Liver (tissue), 9 donors: ENCODE data around the gene MYO15A. TPM values are rescaled to one million over a fixed set of nuclear protein-coding genes. Genes with fewer than 3 reads are reported as not detected.

ENCODE experiments used
- DNase-seq: peaks from one replicate; pipeline ENCODE4 v3.0.0-alpha.2; 2017; ENCODE audit warnings: low spot score
- H3K27ac ChIP-seq, 2 donors: one replicate each; pipeline ENCODE4 v1.7.0; 2013; ENCODE audit warnings: inconsistent platforms in 2 of 2, low read length in 2 of 2, control low read depth in 1 of 2, low read depth in 1 of 2, mild to moderate bottlenecking in 1 of 2
- H3K27me3 ChIP-seq, 4 donors: one replicate each; pipeline versions ENCODE4 v1.6.1 to v1.7.0; 2013; ENCODE audit warnings: low read length in 3 of 4, inconsistent platforms in 1 of 4, mild to moderate bottlenecking in 1 of 4, moderate library complexity in 1 of 4; ENCODE audit not compliant: control insufficient read depth in 4 of 4, insufficient read depth in 4 of 4
- H3K36me3 ChIP-seq, 4 donors: one replicate each; pipeline versions ENCODE4 v1.6.1 to v1.7.0; 2013; ENCODE audit warnings: low read length in 3 of 4, mild to moderate bottlenecking in 3 of 4, low read depth in 1 of 4, moderate library complexity in 1 of 4; ENCODE audit not compliant: control insufficient read depth in 4 of 4, insufficient read depth in 3 of 4
- H3K4me1 ChIP-seq, 4 donors: one replicate each; pipeline versions ENCODE4 v1.6.1 to v1.7.0; 2013; ENCODE audit warnings: low read length in 3 of 4, mild to moderate bottlenecking in 3 of 4, moderate library complexity in 1 of 4; ENCODE audit not compliant: control insufficient read depth in 4 of 4, insufficient read depth in 4 of 4
- H3K4me3 ChIP-seq, 3 donors: one replicate each; pipeline versions ENCODE4 v1.6.1 to v1.7.0; 2013; ENCODE audit warnings: low read length in 3 of 3, control low read depth in 1 of 3, low read depth in 1 of 3, mild to moderate bottlenecking in 1 of 3
- H3K9ac ChIP-seq, 2 donors: one replicate each; pipeline ENCODE4 v1.7.0; 2013; ENCODE audit warnings: low read length in 2 of 2, mild to moderate bottlenecking in 2 of 2, moderate library complexity in 2 of 2, control low read depth in 1 of 2, low read depth in 1 of 2
- H3K9me3 ChIP-seq, 4 donors: one replicate each; pipeline versions ENCODE4 v1.6.1 to v1.7.0; 2013; ENCODE audit warnings: low read length in 3 of 4; ENCODE audit not compliant: control insufficient read depth in 4 of 4
- ATF3 ChIP-seq: IDR thresholded peaks from 2 replicates; pipeline ENCODE4 v1.6.1; 2016; ENCODE audit warnings: antibody characterized with exemption
- EGR1 ChIP-seq, 2 donors: IDR thresholded peaks; 2 replicates each; pipeline ENCODE4 v1.6.1; 2016 to 2018; ENCODE audit warnings: antibody characterized with exemption in 2 of 2, low read depth in 2 of 2
- FOXA1 ChIP-seq: IDR thresholded peaks from 2 replicates; pipeline ENCODE4 v1.6.1; 2016; ENCODE audit warnings: antibody characterized with exemption
- FOXA2 ChIP-seq: IDR thresholded peaks from 2 replicates; pipeline ENCODE4 v1.6.1; 2016; ENCODE audit warnings: antibody characterized with exemption
- GABPA ChIP-seq, 2 donors: IDR thresholded peaks in 1 of 2; conservative IDR thresholded peaks in 1 of 2; 2 replicates each; pipeline ENCODE4 v1.6.1; 2016; ENCODE audit warnings: antibody characterized with exemption in 2 of 2, mild to moderate bottlenecking in 1 of 2, moderate library complexity in 1 of 2
- HNF4A ChIP-seq, 2 donors: conservative IDR thresholded peaks; 2 replicates each; pipeline ENCODE4 v1.6.1; 2016; ENCODE audit warnings: antibody characterized with exemption in 2 of 2, mild to moderate bottlenecking in 2 of 2
- HNF4G ChIP-seq: IDR thresholded peaks from 2 replicates; pipeline ENCODE4 v1.6.1; 2016; ENCODE audit warnings: antibody characterized with exemption
- JUND ChIP-seq, 2 donors: IDR thresholded peaks; 2 replicates each; pipeline ENCODE4 v1.6.1; 2016; ENCODE audit warnings: antibody characterized with exemption in 2 of 2
- MAX ChIP-seq: IDR thresholded peaks from 2 replicates; pipeline ENCODE4 v1.6.1; 2016; ENCODE audit warnings: antibody characterized with exemption
- NR2F2 ChIP-seq: IDR thresholded peaks from 2 replicates; pipeline ENCODE4 v1.6.1; 2016; ENCODE audit warnings: antibody characterized with exemption
- RAD21 ChIP-seq, 2 donors: IDR thresholded peaks; 2 replicates each; pipeline ENCODE4 v1.6.1; 2016; ENCODE audit warnings: antibody characterized with exemption in 2 of 2, mild to moderate bottlenecking in 2 of 2
- REST ChIP-seq: IDR thresholded peaks from 2 replicates; pipeline ENCODE4 v1.6.1; 2016; ENCODE audit warnings: antibody characterized with exemption, mild to moderate bottlenecking
- RXRA ChIP-seq, 2 donors: IDR thresholded peaks; 2 replicates each; pipeline ENCODE4 v1.6.1; 2017 to 2018; ENCODE audit warnings: antibody characterized with exemption in 2 of 2, mild to moderate bottlenecking in 1 of 2
- SP1 ChIP-seq: IDR thresholded peaks from 2 replicates; pipeline ENCODE4 v1.6.1; 2018; ENCODE audit warnings: antibody characterized with exemption, mild to moderate bottlenecking
- TAF1 ChIP-seq: conservative IDR thresholded peaks from 2 replicates; pipeline ENCODE4 v1.6.1; 2016; ENCODE audit warnings: antibody characterized with exemption, mild to moderate bottlenecking
- YY1 ChIP-seq: IDR thresholded peaks from 2 replicates; pipeline ENCODE4 v1.6.1; 2016; ENCODE audit warnings: antibody characterized with exemption, mild to moderate bottlenecking
- WGBS: extraction: QIAGEN DNeasy Blood & Tissue Kit; methylation state at CpG from one replicate; pipeline ENCODE4 v1.1.7; 2013; 5-methylcytosine and 5-hydroxymethylcytosine counted together
- polyA plus RNA-seq, 2 donors: library from polyadenylated mRNA; stranded (reverse) in 1 of 2; unstranded in 1 of 2; fragments of 200-250 nt in 1 of 2; fragments of >200 nt in 1 of 2; fragmentation: Nextera tagmentation in 1 of 2; extraction: Ambion mirVana in 1 of 2; gene quantifications; one replicate each; pipeline versions ENCODE4 v1.2.1 to v1.2.3, GENCODE V29; 2013 to 2015
- total RNA-seq, 2 donors: library from RNA; depleted of rRNA; stranded (reverse); fragments of >200 nt; gene quantifications; one replicate each; pipeline ENCODE4 v1.2.3, GENCODE V29; 2014
- TF ChIP-seq, protein P1 (sequence below): IDR thresholded peaks from 2 replicates; pipeline ENCODE4 v1.6.1; 2016; ENCODE audit warnings: antibody characterized with exemption
- TF ChIP-seq, protein P2 (sequence below): fragments of 150-350 bp; IDR thresholded peaks from 2 replicates; pipeline ENCODE4 v1.5.1; 2017; ENCODE audit warnings: improper control_type of control experiment, low read depth, low read length; ENCODE audit not compliant: missing input control
- donor health status: healthy.
- donor health status: healthy.
- donor health status: healthy.
- donor health status: healthy.
- donor health status: healthy.

Gene MYO15A
- total RNA-seq (1 to 10 TPM in 1 of 2 donors, under 1 TPM in 1; 0.84 to 2.9 TPM), polyA plus RNA-seq (1 to 10 TPM in 1 of 2 donors, under 1 TPM in 1; 0.15 to 1.1 TPM)

- DNase-seq: no peak
These were observed at the start of gene MYO15A for GRCh38 chr17:18108401-18109312. Gene MYO15A, plus strand, starts transcription at chr17:18108756. Its CDS starts 10,045 bp downstream, at chr17:18118801.

GRCh38 chr17:18059283-18059682, 49.3 kb upstream of the MYO15A start:
- H3K9ac ChIP-seq: no peak overlapping the region
- DNase-seq: no peak
- H3K27ac ChIP-seq: no peak overlapping the region
- no peak for TF ChIP-seq RAD21 (IDR thresholded peaks at IDR 0.05)
- no peak for TF ChIP-seq HNF4A (conservative IDR thresholded peaks at IDR 0.05)
- no peak for TF ChIP-seq EGR1 (IDR thresholded peaks at IDR 0.05; ENCODE audit: low read depth in 2 of 2)
- TF ChIP-seq, protein P1, sequence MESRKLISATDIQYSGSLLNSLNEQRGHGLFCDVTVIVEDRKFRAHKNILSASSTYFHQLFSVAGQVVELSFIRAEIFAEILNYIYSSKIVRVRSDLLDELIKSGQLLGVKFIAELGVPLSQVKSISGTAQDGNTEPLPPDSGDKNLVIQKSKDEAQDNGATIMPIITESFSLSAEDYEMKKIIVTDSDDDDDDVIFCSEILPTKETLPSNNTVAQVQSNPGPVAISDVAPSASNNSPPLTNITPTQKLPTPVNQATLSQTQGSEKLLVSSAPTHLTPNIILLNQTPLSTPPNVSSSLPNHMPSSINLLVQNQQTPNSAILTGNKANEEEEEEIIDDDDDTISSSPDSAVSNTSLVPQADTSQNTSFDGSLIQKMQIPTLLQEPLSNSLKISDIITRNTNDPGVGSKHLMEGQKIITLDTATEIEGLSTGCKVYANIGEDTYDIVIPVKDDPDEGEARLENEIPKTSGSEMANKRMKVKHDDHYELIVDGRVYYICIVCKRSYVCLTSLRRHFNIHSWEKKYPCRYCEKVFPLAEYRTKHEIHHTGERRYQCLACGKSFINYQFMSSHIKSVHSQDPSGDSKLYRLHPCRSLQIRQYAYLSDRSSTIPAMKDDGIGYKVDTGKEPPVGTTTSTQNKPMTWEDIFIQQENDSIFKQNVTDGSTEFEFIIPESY: no peak
- no peak for TF ChIP-seq YY1
- TF ChIP-seq SP1: no peak
- TF ChIP-seq TAF1: no peak
- TF ChIP-seq ATF3: no peak
- TF ChIP-seq NR2F2: no peak
- no peak for TF ChIP-seq MAX
- TF ChIP-seq FOXA1: no peak
- no peak for TF ChIP-seq RXRA (IDR thresholded peaks at IDR 0.05)
- TF ChIP-seq GABPA (IDR thresholded peaks at IDR 0.05 in 1 of 2, conservative IDR thresholded peaks at IDR 0.05 in 1 of 2): no peak
- TF ChIP-seq REST: no peak
- no peak for TF ChIP-seq JUND (IDR thresholded peaks at IDR 0.05)
- TF ChIP-seq HNF4G: no peak
- TF ChIP-seq FOXA2: no peak
- TF ChIP-seq, protein P2, sequence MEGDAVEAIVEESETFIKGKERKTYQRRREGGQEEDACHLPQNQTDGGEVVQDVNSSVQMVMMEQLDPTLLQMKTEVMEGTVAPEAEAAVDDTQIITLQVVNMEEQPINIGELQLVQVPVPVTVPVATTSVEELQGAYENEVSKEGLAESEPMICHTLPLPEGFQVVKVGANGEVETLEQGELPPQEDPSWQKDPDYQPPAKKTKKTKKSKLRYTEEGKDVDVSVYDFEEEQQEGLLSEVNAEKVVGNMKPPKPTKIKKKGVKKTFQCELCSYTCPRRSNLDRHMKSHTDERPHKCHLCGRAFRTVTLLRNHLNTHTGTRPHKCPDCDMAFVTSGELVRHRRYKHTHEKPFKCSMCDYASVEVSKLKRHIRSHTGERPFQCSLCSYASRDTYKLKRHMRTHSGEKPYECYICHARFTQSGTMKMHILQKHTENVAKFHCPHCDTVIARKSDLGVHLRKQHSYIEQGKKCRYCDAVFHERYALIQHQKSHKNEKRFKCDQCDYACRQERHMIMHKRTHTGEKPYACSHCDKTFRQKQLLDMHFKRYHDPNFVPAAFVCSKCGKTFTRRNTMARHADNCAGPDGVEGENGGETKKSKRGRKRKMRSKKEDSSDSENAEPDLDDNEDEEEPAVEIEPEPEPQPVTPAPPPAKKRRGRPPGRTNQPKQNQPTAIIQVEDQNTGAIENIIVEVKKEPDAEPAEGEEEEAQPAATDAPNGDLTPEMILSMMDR: no peak
- no peaks in the 10 kb centered on the region for H3K9me3 ChIP-seq
- no peak overlapping the region for H3K4me3 ChIP-seq
- 82% methylated on average over 5 of the region's 5 CpGs for WGBS
- H3K27me3 ChIP-seq: no peaks in the 10 kb centered on the region
- H3K4me1 ChIP-seq: no peaks in the 10 kb centered on the region
- H3K36me3 ChIP-seq: peaks cover 3 to 50% (median 22%) of the 10 kb centered on the region in 4 donors

More at GRCh38 chr17:18108401-18109312, at the start of gene MYO15A:
- WGBS: 91% methylated on average over 17 of the region's 17 CpGs
- H3K9ac ChIP-seq: no peak within 1 kb of the TSS
- peaks cover 0 to 41% (median 20%) of the 10 kb centered on the region in 4 donors for H3K4me1 ChIP-seq
- no peak within 1 kb of the TSS for H3K27ac ChIP-seq
- peaks cover 0 to 23% (median 6%) of the 10 kb centered on the region in 4 donors for H3K36me3 ChIP-seq
- H3K27me3 ChIP-seq: no peaks in the 10 kb centered on the region
- no peak within 1 kb of the TSS for H3K4me3 ChIP-seq
- TF ChIP-seq YY1 (no peak), EGR1 (IDR thresholded peaks at IDR 0.05; ENCODE audit: low read depth in 2 of 2) (no peak), HNF4G (no peak)
- no peaks in the 10 kb centered on the region for H3K9me3 ChIP-seq
